IMR-90 (cell line): ENCODE results near the gene FOXL3. TPM values are rescaled to one million over a fixed set of nuclear protein-coding genes. Genes with fewer than 3 reads are reported as not detected.

ENCODE experiments used
- ATAC-seq: fragments of 200-7000 bp; cut with Tn5 transposase; 2 replicates; pipeline ENCODE4 v1.9.1; 2020; ENCODE audit warnings: low read depth, mild to moderate bottlenecking, moderate library complexity
- BruUV-seq: library from RNA; stranded (reverse); fragments of 400-500 nt; replicated peaks from 2 replicates; lab custom pipeline; 2021; lab: Mats Ljungman, UMichigan
- CTCF ChIA-PET: fragments of 300-600 bp; formaldehyde crosslinking; extraction: SDS; loops from one replicate; lab custom pipeline; 2021; ENCODE audit warnings: antibody characterized with exemption; lab: Yijun Ruan, JAX
- POLR2A ChIA-PET: fragments of 300-600 bp; sonication (Branson Sonifier 250); formaldehyde crosslinking; loops from one replicate; lab custom pipeline; 2022; ENCODE audit warnings: antibody characterized with exemption; ENCODE audit not compliant: unreplicated experiment; lab: Charles Lee
- DNase-seq: peaks from one replicate; pipeline ENCODE4 v3.0.0; 2013
- H2AFZ ChIP-seq: replicated peaks from 2 replicates; pipeline ENCODE3; 2013; ENCODE audit warnings: low read length, mild to moderate bottlenecking; ENCODE audit not compliant: poor library complexity
- H2AK5ac ChIP-seq: 2 replicates; pipeline ENCODE4 v1.6.1; 2013; ENCODE audit warnings: low read depth, low read length, inconsistent platforms
- H2AK9ac ChIP-seq: replicated peaks from 2 replicates; pipeline ENCODE3; 2013; ENCODE audit warnings: mild to moderate bottlenecking, low read depth, low read length, moderate library complexity; ENCODE audit not compliant: poor library complexity
- H2BK120ac ChIP-seq: 2 replicates; pipeline ENCODE4 v1.6.1; 2013; ENCODE audit warnings: low read depth, low read length, inconsistent platforms
- H2BK15ac ChIP-seq: 3 replicates; pipeline ENCODE4 v1.6.1; 2013; ENCODE audit warnings: low read depth, low read length, inconsistent platforms
- H2BK20ac ChIP-seq: 2 replicates; pipeline ENCODE4 v1.6.1; 2013; ENCODE audit warnings: low read depth, mild to moderate bottlenecking, inconsistent platforms, low read length, moderate library complexity
- H2BK5ac ChIP-seq: 2 replicates; pipeline ENCODE4 v1.6.1; 2013; ENCODE audit warnings: mild to moderate bottlenecking, low read depth, low read length, inconsistent platforms; ENCODE audit not compliant: poor library complexity, severe bottlenecking
- H3K14ac ChIP-seq: replicated peaks from 2 replicates; pipeline ENCODE4 v1.6.1; 2013; ENCODE audit warnings: low read depth, low read length, inconsistent platforms
- H3K18ac ChIP-seq: 2 replicates; pipeline ENCODE4 v1.6.1; 2013; ENCODE audit warnings: low read depth, low read length, control low read depth
- H3K23ac ChIP-seq: 2 replicates; pipeline ENCODE4 v1.6.1; 2013; ENCODE audit warnings: low read depth, low read length, inconsistent platforms
- H3K27ac ChIP-seq: 2 replicates; pipeline ENCODE4 v1.5.1; 2013; ENCODE audit warnings: mild to moderate bottlenecking, control low read depth, low read length; ENCODE audit not compliant: insufficient read depth
- H3K27me3 ChIP-seq: 2 replicates; pipeline ENCODE4 v1.6.1; 2013; ENCODE audit warnings: low read length; ENCODE audit not compliant: control insufficient read depth, insufficient read depth
- H3K36me3 ChIP-seq: 2 replicates; pipeline ENCODE4 v1.6.1; 2013; ENCODE audit warnings: low read length, mixed read lengths; ENCODE audit not compliant: control insufficient read depth, insufficient read depth
- H3K4ac ChIP-seq: 2 replicates; pipeline ENCODE4 v1.6.1; 2013; ENCODE audit warnings: low read depth, low read length, inconsistent platforms
- H3K4me1 ChIP-seq: 2 replicates; pipeline ENCODE4 v1.6.1; 2013; ENCODE audit warnings: low read length, mixed read lengths; ENCODE audit not compliant: control insufficient read depth, insufficient read depth
- H3K4me2 ChIP-seq: 2 replicates; pipeline ENCODE4 v1.6.1; 2013; ENCODE audit warnings: low read depth, mild to moderate bottlenecking, control low read depth, low read length, moderate library complexity
- H3K4me3 ChIP-seq: 2 replicates; pipeline ENCODE4 v1.5.1; 2013; ENCODE audit warnings: low read depth, mild to moderate bottlenecking, control low read depth, low read length, moderate library complexity; ENCODE audit not compliant: insufficient read depth
- H3K56ac ChIP-seq: 2 replicates; pipeline ENCODE4 v1.6.1; 2013; ENCODE audit warnings: low read length, inconsistent platforms; ENCODE audit not compliant: insufficient read depth; ENCODE audit errors: extremely low read depth
- H3K79me1 ChIP-seq, 2 experiments: 2 replicates each; pipeline ENCODE4 v1.6.1; 2013; ENCODE audit warnings: low read length in 2 of 2, inconsistent platforms in 1 of 2, low read depth in 1 of 2
- H3K9ac ChIP-seq: 2 replicates; pipeline ENCODE4 v1.6.1; 2013; ENCODE audit warnings: low read depth, low read length, control low read depth
- H3K9me1 ChIP-seq: 2 replicates; pipeline ENCODE4 v1.6.1; 2013; ENCODE audit warnings: low read length, inconsistent platforms; ENCODE audit not compliant: insufficient read depth
- H3K9me3 ChIP-seq: 2 replicates; pipeline ENCODE4 v1.6.1; 2013; ENCODE audit warnings: low read length; ENCODE audit not compliant: control insufficient read depth, insufficient read depth
- H4K20me1 ChIP-seq: 2 replicates; pipeline ENCODE4 v1.6.1; 2013; ENCODE audit warnings: low read length, inconsistent platforms; ENCODE audit not compliant: insufficient read depth
- H4K5ac ChIP-seq: 2 replicates; pipeline ENCODE4 v1.6.1; 2013; ENCODE audit warnings: mild to moderate bottlenecking, low read depth, low read length, control low read depth
- H4K8ac ChIP-seq, 2 experiments: 2 replicates each; pipeline ENCODE4 v1.6.1; 2013; ENCODE audit warnings: low read depth in 2 of 2, low read length in 2 of 2, control low read depth in 1 of 2, inconsistent platforms in 1 of 2
- H4K91ac ChIP-seq: 2 replicates; pipeline ENCODE4 v1.6.1; 2013; ENCODE audit warnings: low read depth, low read length, inconsistent platforms; ENCODE audit not compliant: insufficient read depth
- WGBS, 2 experiments: methylation state at CpG; one replicate each; pipeline versions ENCODE4 v1.1.5 to v1.1.7; 2013; ENCODE audit warnings: missing lambda C conversion rate in 2 of 2; ENCODE audit not compliant: insufficient read length in 1 of 2; ENCODE audit errors: extremely low coverage in 2 of 2; 5-methylcytosine and 5-hydroxymethylcytosine counted together
- dilution Hi-C: fragments of 300-500 bp; cut with HindIII; formaldehyde crosslinking; loops from one replicate; pipeline ENCODE4 v1.14.3; 2018; ENCODE audit warnings: low sequenced_read_pairs; ENCODE audit not compliant: unreplicated experiment
- in situ Hi-C: fragments of 300-500 bp; cut with MboI; formaldehyde crosslinking; loops from 3 replicates; pipeline ENCODE4 v1.14.3; 2019; ENCODE audit warnings: low sequenced_read_pairs, inconsistent platforms, mixed read lengths
- intact Hi-C: fragments of 100-400 bp; cut with micrococcal nuclease; formaldehyde crosslinking; loops from 2 replicates; pipeline ENCODE4 v1.10.0; 2022
- polyA plus RNA-seq, 3 experiments: library from polyadenylated mRNA; depleted of rRNA; stranded (reverse); fragments of >200 nt; gene quantifications; 2 replicates each; pipeline ENCODE4 v1.2.3, GENCODE V29; 2012; ENCODE audit warnings: low replicate concordance in 1 of 3
- total RNA-seq: library from RNA; depleted of rRNA; stranded (reverse); fragments of >200 nt; gene quantifications from 2 replicates; pipeline ENCODE4 v1.2.3, GENCODE V29; 2012
- TF ChIP-seq, protein P1 (sequence below): conservative IDR thresholded peaks from 2 replicates; pipeline ENCODE4 v1.5.1; 2012; ENCODE audit warnings: mild to moderate bottlenecking, low read depth, low read length, improper control_type of control experiment

Gene FOXL3
- total and polyA plus RNA-seq, 2 of the 4 experiments (the other 2 are of a cell fraction) = not detected

DNA sequence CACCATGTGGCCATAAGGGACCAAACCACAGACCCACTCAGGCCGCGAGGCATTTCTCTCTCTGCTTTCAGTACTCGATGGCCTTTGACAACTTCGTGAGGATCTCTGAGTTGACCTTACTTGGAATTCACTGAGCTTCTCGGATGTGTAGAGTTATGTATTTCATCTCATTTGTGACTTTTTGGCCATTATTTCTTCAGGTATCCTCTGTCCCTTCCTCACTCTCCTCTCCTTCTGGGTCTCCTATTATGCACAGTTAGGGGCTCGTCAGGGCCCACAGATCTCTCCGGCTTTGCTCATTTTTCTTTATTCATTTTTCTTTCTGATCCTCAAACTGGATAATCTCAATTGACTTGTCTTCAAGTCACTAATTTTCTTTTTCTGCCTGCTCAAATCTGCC lies 16.6 kb upstream of the FOXL3 start:
- TF ChIP-seq, protein P1, sequence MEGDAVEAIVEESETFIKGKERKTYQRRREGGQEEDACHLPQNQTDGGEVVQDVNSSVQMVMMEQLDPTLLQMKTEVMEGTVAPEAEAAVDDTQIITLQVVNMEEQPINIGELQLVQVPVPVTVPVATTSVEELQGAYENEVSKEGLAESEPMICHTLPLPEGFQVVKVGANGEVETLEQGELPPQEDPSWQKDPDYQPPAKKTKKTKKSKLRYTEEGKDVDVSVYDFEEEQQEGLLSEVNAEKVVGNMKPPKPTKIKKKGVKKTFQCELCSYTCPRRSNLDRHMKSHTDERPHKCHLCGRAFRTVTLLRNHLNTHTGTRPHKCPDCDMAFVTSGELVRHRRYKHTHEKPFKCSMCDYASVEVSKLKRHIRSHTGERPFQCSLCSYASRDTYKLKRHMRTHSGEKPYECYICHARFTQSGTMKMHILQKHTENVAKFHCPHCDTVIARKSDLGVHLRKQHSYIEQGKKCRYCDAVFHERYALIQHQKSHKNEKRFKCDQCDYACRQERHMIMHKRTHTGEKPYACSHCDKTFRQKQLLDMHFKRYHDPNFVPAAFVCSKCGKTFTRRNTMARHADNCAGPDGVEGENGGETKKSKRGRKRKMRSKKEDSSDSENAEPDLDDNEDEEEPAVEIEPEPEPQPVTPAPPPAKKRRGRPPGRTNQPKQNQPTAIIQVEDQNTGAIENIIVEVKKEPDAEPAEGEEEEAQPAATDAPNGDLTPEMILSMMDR = no peak

More for the DNA sequence above, 16.6 kb upstream of the FOXL3 start:
- Histone ChIP-seq H3K36me3 (no peaks in the 10 kb centered on the region), H2BK120ac (no peak overlapping the region), H3K23ac (no peak overlapping the region), H4K91ac (no peak overlapping the region), H3K4ac (no peak overlapping the region), H3K4me1 (no peaks in the 10 kb centered on the region), H3K9me1 (no peaks in the 10 kb centered on the region), H2BK15ac (no peak overlapping the region), H4K5ac (no peak overlapping the region), H4K8ac (no peak overlapping the region), H3K18ac (no peak overlapping the region), H2AK5ac (no peak overlapping the region), H3K9me3 (peaks cover 29% of the 10 kb centered on the region), H3K27me3 (peaks cover 9% of the 10 kb centered on the region), H2AK9ac (no peak overlapping the region), H2BK5ac (no peak overlapping the region), H2BK20ac (no peak overlapping the region), H3K27ac (no peak overlapping the region), H3K4me2 (no peak overlapping the region), H3K4me3 (no peak overlapping the region), H2AFZ (no peak overlapping the region), H3K9ac (no peak overlapping the region), H3K14ac (no peak overlapping the region), H3K79me1 (no peaks in the 10 kb centered on the region), H3K56ac (no peak overlapping the region), H4K20me1 (no peaks in the 10 kb centered on the region)
- 100% methylated on average over 1 of the region's 7 CpGs; no CpG with 5 or more reads in 1 of the 2 experiments for WGBS, 2 experiments
- intact Hi-C loops (no loop called here), dilution Hi-C loops (no loop called here), in situ Hi-C loops (no loop called here)
- no peak for DNase-seq
- BruUV-seq = no TSS peak
- ChIA-PET POLR2A (no interaction called here), CTCF (no interaction called here)
- no peak for ATAC-seq
